Measurements from ENCODE around the gene FUOM.

DNA sequence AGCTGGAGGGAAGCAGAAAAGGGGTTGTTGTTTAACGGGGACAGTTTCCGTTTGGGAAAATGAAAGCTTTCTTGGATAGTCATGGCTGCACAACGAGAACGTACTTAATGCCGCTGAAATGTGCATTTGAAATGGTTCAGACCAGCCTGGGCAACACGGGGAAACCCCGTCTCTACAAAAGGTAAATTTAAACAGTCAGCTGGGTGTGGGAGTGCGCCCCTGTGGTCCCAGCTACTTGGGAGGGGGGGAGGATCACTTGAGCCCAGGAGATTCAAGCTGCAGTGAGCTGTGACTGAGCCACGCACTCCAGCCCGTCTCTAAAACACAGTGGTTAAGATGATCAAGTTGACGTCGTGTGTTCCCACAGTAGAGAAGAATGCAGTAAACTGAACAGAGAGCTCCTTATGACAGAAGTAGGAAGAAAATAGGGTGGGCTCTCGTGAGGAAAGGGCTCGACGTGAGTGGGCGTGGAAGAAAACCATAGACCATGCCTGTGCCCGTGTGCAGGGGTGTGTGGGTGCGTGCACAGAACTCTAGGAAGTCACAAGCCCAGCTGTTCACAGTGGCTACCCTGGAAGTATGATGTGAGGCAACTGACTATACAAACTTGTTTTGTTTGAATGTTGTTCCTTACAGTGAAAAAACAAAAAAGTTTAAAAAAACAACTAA, 4.1 kb upstream of the FUOM start:
- TF ChIP-seq POLR2A (IDR thresholded peaks at IDR 0.05) (no peak), CTCF (IDR thresholded peaks at IDR 0.05) (no peak)

Data from body of pancreas (tissue), 4 donors.